SK-N-MC (cell line): ENCODE data around the gene NFAT5.

Source experiments
- EZH2 ChIP-seq: fragments of 200-600 bp; sonication (generic); IDR thresholded peaks from one replicate; pipeline ENCODE4 v1.6.1; 2017; ENCODE audit warnings: antibody characterized with exemption
- FOXP2 ChIP-seq: optimal IDR thresholded peaks from 2 replicates; pipeline ENCODE3; 2011; ENCODE audit warnings: mild to moderate bottlenecking, moderate library complexity; ENCODE audit not compliant: insufficient read depth; ENCODE audit errors: extremely low read length, control extremely low read depth
- POLR2AphosphoS5 ChIP-seq: IDR thresholded peaks from 2 replicates; pipeline ENCODE4 v1.6.1; 2012; ENCODE audit warnings: mild to moderate bottlenecking, low read depth, low read length, borderline replicate concordance

- TF ChIP-seq POLR2AphosphoS5 (no peak), EZH2 (no peak), FOXP2 (no peak)
Observed at GRCh38 chr16:69709456-69710084, 143.8 kb downstream of the NFAT5 start.
